HFF-Myc (cell line): ENCODE results near the gene KRTAP19-8.

Experiments used
- DNase-seq: peaks from one replicate; pipeline ENCODE4 v3.0.0-alpha.2; 2011; ENCODE audit warnings: low read depth; ENCODE audit errors: extremely low read depth
- H3K4me3 ChIP-seq: replicated peaks from 2 replicates; pipeline ENCODE4 v1.5.1; 2011; ENCODE audit warnings: low read depth, mild to moderate bottlenecking, control low read depth, low read length
- CTCF ChIP-seq: IDR thresholded peaks from 2 replicates; pipeline ENCODE4 v1.5.1; 2012; ENCODE audit warnings: mild to moderate bottlenecking, low read depth, low read length, control low read depth; ENCODE audit errors: missing control alignments

The KRTAP19-8 gene

GRCh38 chr21:30994932-30995331, 43.3 kb downstream of the KRTAP19-8 start:
- no peak overlapping the region for H3K4me3 ChIP-seq
- no peak for DNase-seq
- TF ChIP-seq CTCF: no peak

GRCh38 chr21:30990514-30991262, 47.6 kb downstream of the KRTAP19-8 start:
- H3K4me3 ChIP-seq: no peak overlapping the region
- TF ChIP-seq CTCF: no peak
- no peak for DNase-seq

- no peak for TF ChIP-seq CTCF
- DNase-seq: no peak
- no peak overlapping the region for H3K4me3 ChIP-seq
Observed at GRCh38 chr21:30988706-30989105, 49.6 kb downstream of the KRTAP19-8 start.
